Germinal center (tissue), 1 donor: ENCODE measurements around the gene LMAN2L.

ENCODE experiments used
- DNase-seq: peaks from one replicate; pipeline ENCODE4 v3.0.0; 2012; ENCODE audit warnings: mixed read lengths, low spot score

The LMAN2L gene

GRCh38 chr2:96703021-96703751, 36.7 kb downstream of the LMAN2L start:
- DNase-seq: no peak

- DNase-seq: no peak
These were observed 37.6 kb downstream of the LMAN2L start for GRCh38 chr2:96702098-96702785.

DNA sequence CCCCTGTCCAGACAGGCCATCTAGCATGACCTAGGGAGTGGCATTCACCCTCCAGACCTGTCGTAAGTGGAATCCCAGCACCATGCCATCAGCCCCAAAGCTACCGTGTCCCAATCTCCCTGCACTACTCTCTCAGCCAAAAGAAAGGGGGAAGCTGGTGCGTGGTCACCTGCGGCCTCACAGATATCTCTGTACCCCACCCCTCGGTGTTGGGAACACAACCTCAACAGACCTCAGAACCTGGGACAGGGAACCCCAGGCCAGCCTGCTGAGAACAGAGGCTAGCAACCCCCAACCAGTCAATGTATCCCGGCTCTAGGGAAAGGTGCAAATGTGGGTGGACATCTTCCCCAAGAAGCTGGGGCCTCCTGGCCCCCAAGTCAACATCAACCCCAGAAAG, 38.2 kb downstream of the LMAN2L start:
- no peak for DNase-seq

GRCh38 chr2:96700086-96700485, 39.8 kb downstream of the LMAN2L start:
- no peak for DNase-seq

GRCh38 chr2:96699621-96700020, 40.2 kb downstream of the LMAN2L start:
- no peak for DNase-seq

DNA sequence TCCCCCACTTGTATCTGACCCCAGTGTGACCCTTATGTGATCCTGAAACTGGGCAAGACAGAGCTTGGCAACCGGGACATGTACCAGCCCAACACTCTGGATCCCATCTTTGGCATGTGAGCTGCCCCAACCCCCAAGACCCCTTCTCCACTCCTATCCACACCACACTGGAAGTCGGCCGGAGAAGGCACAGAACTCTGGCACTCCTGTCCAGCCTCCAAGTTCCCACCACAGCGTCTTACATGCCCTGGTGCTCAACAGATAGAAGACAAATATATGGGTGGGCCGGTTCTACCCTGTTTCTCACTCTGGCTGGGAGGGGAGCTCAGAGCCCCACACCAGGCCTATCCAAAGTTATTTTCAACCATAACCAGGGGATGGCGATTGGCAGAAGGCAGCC, 40.8 kb downstream of the LMAN2L start:
- DNase-seq: no peak

- no peak for DNase-seq
These were observed 41.5 kb downstream of the LMAN2L start for GRCh38 chr2:96698221-96698861.

GRCh38 chr2:96697476-96697875, 42.4 kb downstream of the LMAN2L start:
- DNase-seq: no peak

- no peak for DNase-seq
These were observed 44.3 kb downstream of the LMAN2L start for GRCh38 chr2:96695602-96696001.

GRCh38 chr2:96694816-96695455, 44.9 kb downstream of the LMAN2L start:
- no peak for DNase-seq

- DNase-seq: no peak
These were observed 45.6 kb downstream of the LMAN2L start for GRCh38 chr2:96694279-96694678.

DNA sequence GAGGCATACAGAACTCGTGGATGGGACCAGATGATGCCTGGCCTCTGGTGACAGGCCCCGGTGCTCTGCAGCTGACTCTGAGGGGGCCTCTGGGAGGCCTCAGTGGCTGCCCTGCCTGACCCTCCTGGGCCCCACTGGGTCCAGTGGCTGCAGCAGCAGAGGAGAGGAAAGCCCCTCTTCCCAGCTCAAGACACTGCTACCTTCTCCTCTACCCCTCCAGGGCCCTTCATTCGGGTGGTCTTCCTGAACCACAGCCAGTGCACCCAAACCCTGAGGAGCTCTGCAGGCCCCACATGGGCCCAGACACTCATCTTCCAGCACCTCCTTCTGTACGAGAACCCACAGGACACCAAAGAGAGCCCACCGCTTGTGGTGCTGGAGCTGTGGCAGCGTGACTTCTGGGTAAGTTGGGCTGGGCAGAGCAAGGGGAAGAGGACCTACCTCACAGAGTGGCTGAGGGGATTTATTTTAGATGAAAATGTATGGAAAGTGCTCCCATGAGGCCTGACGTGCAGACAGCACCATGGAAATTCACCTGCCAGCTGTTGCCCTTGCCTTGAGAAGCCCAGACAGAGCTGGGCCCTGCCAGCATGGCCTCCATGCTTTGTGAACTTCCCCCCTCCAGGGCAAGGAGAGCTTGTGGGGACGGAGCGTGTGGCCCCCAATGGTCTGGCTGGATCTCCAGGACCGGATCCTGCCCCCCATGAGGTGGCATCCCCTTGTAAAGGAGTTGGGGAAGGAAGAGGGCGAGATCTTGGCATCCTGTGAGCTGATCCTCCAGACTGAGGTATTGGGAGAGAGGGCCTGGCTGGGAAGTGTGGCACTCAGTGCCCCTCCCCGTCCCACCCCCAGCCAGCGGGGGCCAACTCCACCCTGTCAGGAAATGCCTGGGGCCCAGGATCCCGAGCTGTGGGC, 46.3 kb downstream of the LMAN2L start:
- no peak for DNase-seq

GRCh38 chr2:96692094-96692971, 47.5 kb downstream of the LMAN2L start:
- no peak for DNase-seq

DNA sequence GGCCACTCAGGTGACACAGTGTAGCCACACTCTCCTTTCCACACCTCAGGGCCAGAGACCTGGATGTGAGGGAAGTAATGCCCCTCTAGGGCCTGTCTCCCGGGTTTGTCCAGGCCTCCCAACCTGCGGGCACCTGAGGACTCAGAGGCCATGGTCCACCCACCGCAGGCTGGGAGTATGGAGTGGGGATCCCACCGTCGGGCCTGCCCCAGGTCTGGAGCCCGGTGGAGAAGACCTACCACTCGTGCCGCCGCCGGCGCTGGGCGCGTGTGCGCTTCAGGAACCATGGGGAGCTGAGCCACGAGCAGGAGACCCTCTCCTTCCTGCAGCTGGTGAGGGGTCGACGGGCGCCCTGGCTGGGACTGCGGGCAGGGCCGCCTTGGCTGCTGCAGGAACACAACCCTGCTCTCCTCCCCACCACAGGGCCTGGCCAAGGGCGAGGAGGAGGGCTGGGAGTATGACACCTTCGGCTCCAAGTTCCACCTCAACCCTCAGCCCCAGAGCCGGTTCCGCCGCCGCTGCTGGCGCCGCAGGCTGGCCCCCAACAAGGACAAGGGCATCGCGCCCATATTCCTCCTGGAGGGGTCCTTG, 48.7 kb downstream of the LMAN2L start:
- DNase-seq: no peak

GRCh38 chr2:96690306-96691021, 49.4 kb downstream of the LMAN2L start:
- no peak for DNase-seq

GRCh38 chr2:96689431-96689991, 50.4 kb downstream of the LMAN2L start:
- DNase-seq: no peak

DNA sequence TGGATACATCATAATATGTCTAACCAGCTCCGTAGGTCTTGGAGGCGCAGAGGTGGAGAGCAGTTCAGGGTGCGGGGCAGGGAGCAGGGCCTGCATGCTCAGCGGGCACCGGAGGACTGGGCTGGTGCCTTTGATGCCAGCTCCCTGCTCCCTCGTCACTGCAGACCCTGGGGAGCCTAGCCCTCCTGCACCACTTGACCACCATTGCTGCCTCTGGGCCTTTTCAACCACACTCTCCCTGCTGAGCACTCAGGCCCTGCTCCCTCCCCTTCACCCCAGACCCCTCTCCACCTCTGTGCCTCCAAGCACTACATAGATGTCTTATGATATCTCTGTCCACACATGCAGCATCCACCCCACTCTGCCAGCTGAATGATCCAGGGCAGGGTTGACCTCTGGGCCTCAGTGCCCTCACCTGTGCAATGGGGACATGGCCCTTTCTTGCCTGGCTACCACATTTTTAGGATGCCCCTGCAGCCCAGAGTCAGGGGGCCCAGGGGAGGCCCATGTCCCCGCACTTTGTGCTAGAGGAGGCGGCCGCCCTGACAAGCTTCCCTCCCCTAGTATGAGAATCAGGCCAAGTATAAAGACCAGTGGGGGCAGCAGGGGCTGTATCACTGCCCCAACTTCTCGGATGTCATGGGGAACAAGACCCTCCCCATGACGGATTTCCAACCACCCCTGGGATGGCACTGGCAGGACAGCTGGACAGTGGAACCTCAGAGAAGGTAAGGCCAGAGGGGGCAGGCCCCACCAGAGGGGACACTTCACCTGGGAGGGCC, 51.0 kb downstream of the LMAN2L start:
- DNase-seq: no peak
